Prostate gland (tissue), 2 donors: ENCODE measurements around the gene KDSR. TPM values are rescaled to one million over a fixed set of nuclear protein-coding genes. Genes with fewer than 3 reads are reported as not detected.

Experiments
- DNase-seq: peaks from one replicate; pipeline ENCODE4 v3.0.0-alpha.2; 2019; ENCODE audit warnings: low spot score
- H3K27ac ChIP-seq, 2 donors: fragments of 200-600 bp; sonication (generic); 2 replicates each; pipeline ENCODE4 v1.5.1; 2017 to 2019
- H3K27me3 ChIP-seq: fragments of 200-600 bp; sonication (generic); replicated peaks from 2 replicates; pipeline ENCODE4 v1.5.1; 2019; ENCODE audit not compliant: insufficient read depth
- H3K36me3 ChIP-seq, 2 donors: fragments of 200-600 bp; sonication (generic); 1 replicate in 1 of 2; 2 replicates in 1 of 2; pipeline versions ENCODE4 v1.5.1 to v1.8.1; 2017 to 2019
- H3K4me1 ChIP-seq: fragments of 200-600 bp; sonication (generic); replicated peaks from 2 replicates; pipeline ENCODE4 v1.5.1; 2019
- H3K4me3 ChIP-seq, 2 donors: fragments of 200-600 bp; sonication (generic); 2 replicates each; pipeline ENCODE4 v1.5.1; 2017 to 2019
- H3K9me3 ChIP-seq: fragments of 200-600 bp; sonication (generic); 2 replicates; pipeline ENCODE4 v1.5.1; 2017
- POLR2A ChIP-seq: fragments of 450-650 bp; IDR thresholded peaks from one replicate; pipeline ENCODE4 v1.6.1; 2016; ENCODE audit warnings: antibody characterized with exemption, mild to moderate bottlenecking
- POLR2AphosphoS5 ChIP-seq: sonication (generic); formaldehyde crosslinking; IDR thresholded peaks from one replicate; pipeline ENCODE4 v1.6.1; 2017; ENCODE audit warnings: antibody characterized with exemption
- whole genome bisulfite sequencing: methylation state at CpG from one replicate; pipeline ENCODE4 v1.1.5; 2018; 5-methylcytosine and 5-hydroxymethylcytosine counted together
- intact Hi-C: fragments of 100-400 bp; cut with DNase I; formaldehyde crosslinking; loops from one replicate; pipeline ENCODE4 v1.14.2; 2022
- total RNA-seq, 2 donors: library from RNA; depleted of rRNA; stranded (reverse); fragments of >200 nt; gene quantifications; one replicate each; pipeline ENCODE4 v1.1.0, GENCODE V29; 2016
- TF ChIP-seq, protein P1 (sequence below), 4 experiments: fragments of 200-600 bp in 2 of 4; fragments of 450-650 bp in 2 of 4; sonication (generic) in 2 of 4; IDR thresholded peaks; 1 replicate in 3 of 4; 2 replicates in 1 of 4; pipeline ENCODE4 v1.5.1; 2016 to 2019; ENCODE audit warnings: antibody characterized with exemption in 4 of 4, mild to moderate bottlenecking in 2 of 4, moderate library complexity in 2 of 4

The KDSR gene
- total RNA-seq, 2 donors from 2014 or later = 46.1 to 52.3 TPM

DNA sequence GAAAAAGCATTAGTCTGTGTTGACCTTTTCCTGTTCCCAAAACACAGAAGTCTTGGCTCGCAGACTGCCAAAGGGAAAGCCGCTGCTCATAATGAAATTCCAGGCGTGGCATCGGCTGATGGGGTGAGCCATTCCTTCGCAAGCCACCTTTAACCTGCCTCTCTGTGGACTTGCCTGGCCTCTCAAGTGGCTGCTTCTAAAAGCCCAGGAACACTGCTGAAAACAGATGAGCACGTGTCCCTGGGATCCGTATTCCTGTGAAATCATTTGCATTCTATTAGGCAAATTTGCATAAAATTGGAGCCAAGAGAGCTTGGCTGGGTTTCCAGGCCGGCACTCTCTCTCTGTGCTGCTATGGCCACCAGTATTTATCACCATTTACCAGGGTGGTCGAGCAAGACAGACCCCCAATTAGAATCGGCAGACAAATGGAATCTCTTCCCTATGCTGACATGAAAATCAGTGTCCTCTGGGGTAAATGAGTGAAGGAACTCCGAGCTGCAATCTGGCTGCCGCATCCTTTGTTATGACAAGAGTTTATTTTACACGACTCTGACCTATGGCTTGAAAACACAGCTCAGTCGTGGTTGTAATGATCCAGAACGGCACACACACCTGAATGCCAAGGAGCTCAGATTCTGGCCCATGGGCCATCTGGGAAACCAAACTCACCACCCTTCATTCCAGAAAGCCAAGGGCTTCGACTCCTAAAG, 69.2 kb downstream of the KDSR start:
- 66% methylated on average over 16 of the region's 16 CpGs for WGBS
- Histone ChIP-seq H3K27me3 (no peaks in the 10 kb centered on the region), H3K36me3 (no peaks in the 10 kb centered on the region), H3K4me3 (no peak overlapping the region), H3K4me1 (no peaks in the 10 kb centered on the region), H3K27ac (no peak overlapping the region), H3K9me3 (no peaks in the 10 kb centered on the region)
- intact Hi-C loops = no loop called here
- no peak for TF ChIP-seq POLR2A
- TF ChIP-seq POLR2AphosphoS5 = no peak
- TF ChIP-seq, protein P1, sequence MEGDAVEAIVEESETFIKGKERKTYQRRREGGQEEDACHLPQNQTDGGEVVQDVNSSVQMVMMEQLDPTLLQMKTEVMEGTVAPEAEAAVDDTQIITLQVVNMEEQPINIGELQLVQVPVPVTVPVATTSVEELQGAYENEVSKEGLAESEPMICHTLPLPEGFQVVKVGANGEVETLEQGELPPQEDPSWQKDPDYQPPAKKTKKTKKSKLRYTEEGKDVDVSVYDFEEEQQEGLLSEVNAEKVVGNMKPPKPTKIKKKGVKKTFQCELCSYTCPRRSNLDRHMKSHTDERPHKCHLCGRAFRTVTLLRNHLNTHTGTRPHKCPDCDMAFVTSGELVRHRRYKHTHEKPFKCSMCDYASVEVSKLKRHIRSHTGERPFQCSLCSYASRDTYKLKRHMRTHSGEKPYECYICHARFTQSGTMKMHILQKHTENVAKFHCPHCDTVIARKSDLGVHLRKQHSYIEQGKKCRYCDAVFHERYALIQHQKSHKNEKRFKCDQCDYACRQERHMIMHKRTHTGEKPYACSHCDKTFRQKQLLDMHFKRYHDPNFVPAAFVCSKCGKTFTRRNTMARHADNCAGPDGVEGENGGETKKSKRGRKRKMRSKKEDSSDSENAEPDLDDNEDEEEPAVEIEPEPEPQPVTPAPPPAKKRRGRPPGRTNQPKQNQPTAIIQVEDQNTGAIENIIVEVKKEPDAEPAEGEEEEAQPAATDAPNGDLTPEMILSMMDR (IDR thresholded peaks at IDR 0.05) = no peak
- DNase-seq = no peak

- no peak for DNase-seq
- 42% methylated on average over 4 of the region's 4 CpGs for WGBS
- Histone ChIP-seq H3K27me3 (no peaks in the 10 kb centered on the region), H3K9me3 (no peaks in the 10 kb centered on the region), H3K4me3 (no peak overlapping the region), H3K4me1 (no peaks in the 10 kb centered on the region), H3K27ac (no peak overlapping the region), H3K36me3 (no peaks in the 10 kb centered on the region)
- TF ChIP-seq POLR2AphosphoS5 = no peak
- no peak for TF ChIP-seq POLR2A
- TF ChIP-seq, protein P1 (IDR thresholded peaks at IDR 0.05) = no peak
- intact Hi-C loops = no loop called here
Observed at GRCh38 chr18:63293935-63294334, 73.1 kb downstream of the KDSR start.

DNA sequence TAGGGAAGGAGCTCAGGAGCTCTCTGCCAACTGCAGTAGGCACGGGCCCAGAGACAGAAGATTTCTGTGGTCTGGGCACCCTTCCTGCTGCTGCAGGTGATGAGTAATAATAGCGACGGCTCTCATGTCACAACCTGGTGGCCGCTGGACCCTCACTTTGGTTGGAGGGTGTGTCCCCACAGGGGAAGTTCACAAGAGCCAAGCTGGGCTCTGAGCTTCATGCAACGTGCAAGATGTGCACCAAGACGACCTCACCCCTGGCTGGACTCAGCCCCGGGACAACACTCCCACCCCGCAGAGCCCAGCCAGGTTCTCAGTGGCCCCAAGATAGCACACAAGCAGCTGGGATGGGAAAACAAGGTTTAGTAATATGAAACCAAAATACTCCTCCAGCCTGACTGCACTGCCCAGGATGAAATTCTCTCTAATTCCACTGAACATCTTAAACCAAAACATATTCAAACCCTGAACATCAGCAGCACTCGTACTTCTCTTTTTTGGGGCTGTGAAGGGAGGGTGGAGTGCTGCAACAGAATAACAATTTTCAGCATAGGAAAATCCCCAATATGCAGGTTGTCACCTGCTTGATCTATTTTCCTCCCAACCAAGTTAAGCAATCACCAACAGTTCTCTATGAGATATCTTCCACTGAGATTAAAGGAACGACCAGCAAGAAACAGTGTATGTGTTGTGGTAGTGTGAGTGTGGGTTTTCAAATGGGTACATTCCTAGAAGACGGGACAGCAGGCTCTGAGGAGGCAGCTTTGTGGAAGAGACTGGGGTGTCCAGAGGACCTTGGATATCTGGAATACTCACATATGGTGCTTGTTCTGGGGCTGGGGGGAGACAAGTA, 73.9 kb downstream of the KDSR start:
- H3K4me3 ChIP-seq = no peak overlapping the region
- TF ChIP-seq POLR2AphosphoS5 = no peak
- no peak for TF ChIP-seq POLR2A
- TF ChIP-seq, protein P1 (IDR thresholded peaks at IDR 0.05) = no peak

DNA sequence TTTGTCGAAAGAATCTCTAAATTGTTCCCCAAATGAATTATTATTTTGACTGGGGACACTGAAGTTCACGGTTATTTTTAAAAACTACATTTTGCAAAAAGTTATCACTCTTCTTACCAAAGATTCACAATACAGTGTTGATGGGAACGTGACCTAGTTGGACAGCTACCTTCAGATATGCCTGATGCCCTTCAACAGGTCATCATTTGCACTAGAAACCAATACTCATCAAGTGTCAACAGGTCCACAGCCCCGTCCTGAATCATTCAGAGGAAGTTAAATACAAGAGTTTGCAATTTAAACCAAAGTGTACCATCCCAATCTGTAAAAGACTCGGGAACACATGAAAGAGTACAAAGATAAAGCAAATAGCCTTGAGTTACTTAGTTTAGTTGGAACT, 75.7 kb downstream of the KDSR start:
- Histone ChIP-seq H3K27me3 (no peaks in the 10 kb centered on the region), H3K9me3 (no peaks in the 10 kb centered on the region), H3K36me3 (no peaks in the 10 kb centered on the region), H3K4me3 (no peak overlapping the region), H3K27ac (no peak overlapping the region), H3K4me1 (no peaks in the 10 kb centered on the region)
- intact Hi-C loops = no loop called here
- 89% methylated on average over 5 of the region's 5 CpGs for WGBS
- TF ChIP-seq POLR2A = no peak
- no peak for TF ChIP-seq POLR2AphosphoS5
- TF ChIP-seq, protein P1 (IDR thresholded peaks at IDR 0.05) = no peak
- no peak for DNase-seq

More for the DNA sequence above, 73.9 kb downstream of the KDSR start:
- H3K9me3 ChIP-seq = no peaks in the 10 kb centered on the region
- no peaks in the 10 kb centered on the region for H3K27me3 ChIP-seq
- no peak overlapping the region for H3K27ac ChIP-seq
- no peak for DNase-seq
- intact Hi-C loops = no loop called here
- 60% methylated on average over 11 of the region's 11 CpGs for WGBS
- H3K36me3 ChIP-seq = no peaks in the 10 kb centered on the region
- H3K4me1 ChIP-seq = no peaks in the 10 kb centered on the region
